Measurements from ENCODE around the gene ZNF230.

The ZNF230 gene

GRCh38 chr19:44050740-44051649 lies 48.2 kb downstream of the ZNF230 start:
- CTCF ChIA-PET: interaction anchor here (0.6 to 1.3 kb wide), 3 partner anchors 8 to 274 kb away, joined by 3 read pairs; no protein-coding TSS in a partner anchor
- H3K27ac ChIP-seq (ENCODE audit: extremely low read depth, low read depth, low read length): peak overlapping the region; percentile 61; the same call in 1 of the 2 replicates
- H3K9me3 ChIP-seq (ENCODE audit: control insufficient read depth, insufficient read depth, low read depth, low read length): peaks cover 11% of the 10 kb centered on the region
- POLR2A ChIA-PET: interaction anchor here (0.5 to 2.4 kb wide), 19 partner anchors 9 to 383 kb away, joined by 3 to 17 read pairs (median 4); partner anchors contain the start of genes ZNF221, ZNF222, ZNF224 and ZNF225
- H3K4me1 ChIP-seq (ENCODE audit: control insufficient read depth, insufficient read depth, low read length): peaks cover 14% of the 10 kb centered on the region
- H3K36me3 ChIP-seq (ENCODE audit: control insufficient read depth in 2 of 2, insufficient read depth in 1 of 2, low read length in 2 of 2): peaks cover 16 to 23% of the 10 kb centered on the region in 2 experiments
- peak overlapping the region; percentile 47 for H3K4me3 ChIP-seq (ENCODE audit: low read depth, low read length)
- TF ChIP-seq KLF10 (tag by site-specific recombination; IDR thresholded peaks at IDR 0.05): no peak
- no peak for TF ChIP-seq ZEB2 (tag by site-specific recombination; IDR thresholded peaks at IDR 0.05)
- no peak for TF ChIP-seq ZNF664 (tag by site-specific recombination; IDR thresholded peaks at IDR 0.05)
- TF ChIP-seq ZNF391 (tag by site-specific recombination; IDR thresholded peaks at IDR 0.05; ENCODE audit: borderline replicate concordance, low read depth): no peak
- TF ChIP-seq TCF7L2 (IDR thresholded peaks at IDR 0.05; ENCODE audit: borderline replicate concordance, low read depth, low read length): no peak
- no peak for TF ChIP-seq ZNF239 (tag by site-specific recombination; IDR thresholded peaks at IDR 0.05)
- TF ChIP-seq ZNF654 (tag by site-specific recombination; IDR thresholded peaks at IDR 0.05; ENCODE audit: low read depth): no peak
- TF ChIP-seq ZNF37A (tag by site-specific recombination; IDR thresholded peaks at IDR 0.05): no peak
- TF ChIP-seq ZNF670 (tag by site-specific recombination; IDR thresholded peaks at IDR 0.05; ENCODE audit: low read depth): 0 out of 2 replicates have a peak, but pooled peaks have one; percentile 46
- TF ChIP-seq ZNF529 (tag by site-specific recombination; IDR thresholded peaks at IDR 0.05; ENCODE audit: insufficient replicate concordance): peak; percentile 45
- 0 out of 2 replicates have a peak, but pooled peaks have one; percentile 11 for TF ChIP-seq ZNF548 (tag by site-specific recombination; IDR thresholded peaks at IDR 0.05)
- no peak for TF ChIP-seq TSHZ1 (tag by site-specific recombination; IDR thresholded peaks at IDR 0.05; ENCODE audit: borderline replicate concordance)
- 0 out of 2 replicates have a peak, but pooled peaks have one; percentile 14 for TF ChIP-seq ZSCAN4 (tag by site-specific recombination; IDR thresholded peaks at IDR 0.05)
- TF ChIP-seq ZNF155 (tag by site-specific recombination; IDR thresholded peaks at IDR 0.05): no peak; the same call in 1 of the 2 replicates
- no peak for TF ChIP-seq ZNF514 (tag by site-specific recombination; IDR thresholded peaks at IDR 0.05)
- TF ChIP-seq ZNF280D (tag by site-specific recombination; IDR thresholded peaks at IDR 0.05): 0 out of 2 replicates have a peak, but pooled peaks have one; percentile 45
- no peak for TF ChIP-seq ZNF138 (tag by site-specific recombination; IDR thresholded peaks at IDR 0.05; ENCODE audit: borderline replicate concordance)
- 0 out of 2 replicates have a peak, but pooled peaks have one; percentile 79 for TF ChIP-seq ZNF174 (tag by site-specific recombination; IDR thresholded peaks at IDR 0.05)
- 0 out of 2 replicates have a peak, but pooled peaks have one; percentile 48 for TF ChIP-seq ZNF157 (tag by site-specific recombination; IDR thresholded peaks at IDR 0.05)
- TF ChIP-seq ZBTB48 (tag by site-specific recombination; IDR thresholded peaks at IDR 0.05): 0 out of 2 replicates have a peak, but pooled peaks have one; percentile 10
- TF ChIP-seq ZFP37 (tag by site-specific recombination; IDR thresholded peaks at IDR 0.05): peak; percentile 40; the same call in 1 of the 2 replicates
- TF ChIP-seq EGR2 (tag by site-specific recombination; IDR thresholded peaks at IDR 0.05; ENCODE audit: low read depth): no peak
- 0 out of 2 replicates have a peak, but pooled peaks have one; percentile 15 for TF ChIP-seq ZBTB1 (tag by site-specific recombination; IDR thresholded peaks at IDR 0.05)
- no peak for TF ChIP-seq KLF9 (tag by site-specific recombination; IDR thresholded peaks at IDR 0.05; ENCODE audit: low read depth)
- TF ChIP-seq ZNF785 (tag by site-specific recombination; IDR thresholded peaks at IDR 0.05): no peak
- TF ChIP-seq ZSCAN18 (tag by site-specific recombination; IDR thresholded peaks at IDR 0.05): 0 out of 2 replicates have a peak, but pooled peaks have one; percentile 13
- TF ChIP-seq ZNF843 (tag by site-specific recombination; IDR thresholded peaks at IDR 0.05): no peak; the same call in 1 of the 2 replicates
- TF ChIP-seq PRDM1 (tag by site-specific recombination; IDR thresholded peaks at IDR 0.05): peak; percentile 1; the same call in 1 of the 2 replicates
